Lower lobe of right lung (tissue), 2 donors: ENCODE data around the gene OS9. TPM values are rescaled to one million over a fixed set of nuclear protein-coding genes. Genes with fewer than 3 reads are reported as not detected.

Experiments used
- ATAC-seq, 2 donors: fragments of 200-7000 bp; cut with Tn5 transposase; one replicate each; pipeline ENCODE4 v1.9.1; 2020 to 2022; ENCODE audit warnings: mild to moderate bottlenecking in 2 of 2, moderate library complexity in 2 of 2
- DNase-seq: peaks from one replicate; pipeline ENCODE4 v3.0.0-alpha.2; 2020
- H3K27ac ChIP-seq: fragments of 200-600 bp; one replicate; pipeline ENCODE4 v1.8.0; 2022
- H3K27me3 ChIP-seq: fragments of 200-600 bp; one replicate; pipeline ENCODE4 v1.8.0; 2022; ENCODE audit warnings: low read depth
- H3K36me3 ChIP-seq: fragments of 200-600 bp; one replicate; pipeline ENCODE4 v1.8.0; 2022; ENCODE audit warnings: mild to moderate bottlenecking
- H3K4me1 ChIP-seq: fragments of 200-600 bp; one replicate; pipeline ENCODE4 v1.8.0; 2022
- H3K4me3 ChIP-seq: fragments of 200-600 bp; one replicate; pipeline ENCODE4 v1.8.0; 2022; ENCODE audit warnings: mild to moderate bottlenecking
- H3K9me3 ChIP-seq: fragments of 200-600 bp; one replicate; pipeline ENCODE4 v1.8.0; 2022
- CTCF ChIP-seq: fragments of 200-600 bp; IDR thresholded peaks from one replicate; pipeline ENCODE4 v1.8.0; 2022; ENCODE audit warnings: antibody characterized with exemption, mild to moderate bottlenecking
- intact Hi-C: fragments of 100-400 bp; cut with DNase I; formaldehyde crosslinking; loops from one replicate; pipeline ENCODE4 v1.11.0; 2022
- total RNA-seq: library from RNA; stranded (reverse); fragmentation: NEBNext Ultra II Directional; extraction: Animal tissue kit (Norgen Biotek cat#: 25700); gene quantifications from one replicate; pipeline ENCODE4 v1.2.1, GENCODE V29; 2021
- donor health status: DM: no; HTN: yes; CAD: no; lungs with severe emphysema.

The OS9 gene
- total RNA-seq, 1 donor from 2014 or later, result 294 TPM

- Histone ChIP-seq H3K4me1 (peaks cover 16% of the 10 kb centered on the region), H3K27ac (no peak overlapping the region), H3K9me3 (no peaks in the 10 kb centered on the region), H3K27me3 (peaks cover 6% of the 10 kb centered on the region), H3K4me3 (no peak overlapping the region), H3K36me3 (peaks cover 20% of the 10 kb centered on the region)
- intact Hi-C loops, result no loop called here
- ATAC-seq, result no peak
- DNase-seq, result no peak
- TF ChIP-seq CTCF, result no peak
These were observed 1.4 kb upstream of the OS9 start for GRCh38 chr12:57692500-57692899.

- intact Hi-C loops, result no loop called here
- Histone ChIP-seq H3K4me3 (peak overlapping the region; percentile 93), H3K27me3 (no peaks in the 10 kb centered on the region), H3K27ac (no peak overlapping the region), H3K9me3 (no peaks in the 10 kb centered on the region), H3K4me1 (peaks cover 16% of the 10 kb centered on the region), H3K36me3 (peaks cover 26% of the 10 kb centered on the region)
- no peak for ATAC-seq
- DNase-seq, result no peak
- no peak for TF ChIP-seq CTCF
These were observed 644 bp upstream of the OS9 start for GRCh38 chr12:57693317-57693658.

- peaks cover 30% of the 10 kb centered on the region for H3K36me3 ChIP-seq
- DNase-seq (no peak), ATAC-seq (peak; percentile 1 to 5)
- H3K27ac ChIP-seq, result peak overlapping the region; percentile 88
- H3K4me3 ChIP-seq, result peak overlapping the region; percentile 93
- peaks cover 16% of the 10 kb centered on the region for H3K4me1 ChIP-seq
- no peaks in the 10 kb centered on the region for H3K27me3 ChIP-seq
- no peak for TF ChIP-seq CTCF
- H3K9me3 ChIP-seq, result no peaks in the 10 kb centered on the region
- intact Hi-C loops, result no loop called here
These were observed 607 bp downstream of the OS9 start for GRCh38 chr12:57694459-57695019.

GRCh38 chr12:57695770-57696432 is 2.0 kb downstream of the OS9 start:
- H3K9me3 ChIP-seq, result no peaks in the 10 kb centered on the region
- H3K4me3 ChIP-seq, result no peak overlapping the region
- DNase-seq (no peak), ATAC-seq (no peak)
- H3K27me3 ChIP-seq, result no peaks in the 10 kb centered on the region
- peaks cover 16% of the 10 kb centered on the region for H3K4me1 ChIP-seq
- TF ChIP-seq CTCF, result no peak
- no peak overlapping the region for H3K27ac ChIP-seq
- H3K36me3 ChIP-seq, result peaks cover 35% of the 10 kb centered on the region
- intact Hi-C loops, result no loop called here

GRCh38 chr12:57697076-57697475 is 3.1 kb downstream of the OS9 start:
- H3K4me1 ChIP-seq, result peaks cover 16% of the 10 kb centered on the region
- no peak for DNase-seq
- intact Hi-C loops, result no loop called here
- peaks cover 40% of the 10 kb centered on the region for H3K36me3 ChIP-seq
- no peak overlapping the region for H3K27ac ChIP-seq
- no peak for TF ChIP-seq CTCF
- no peaks in the 10 kb centered on the region for H3K9me3 ChIP-seq
- no peak overlapping the region for H3K4me3 ChIP-seq
- ATAC-seq, result no peak
- H3K27me3 ChIP-seq, result no peaks in the 10 kb centered on the region
